Stimulated activated CD4-positive, alpha-beta T cell treated with anti-CD3 and anti-CD28 coated beads, Interleukin-4, amount 100 ng/mL, for 24 hours (primary cell): ENCODE measurements around the gene RAD51B.
"Not testable (repeated sequence)": the region's sequence is repeated elsewhere in the genome, so short reads cannot be mapped to it uniquely, and the experiment has no call there.

ENCODE experiments used
- DNase-seq: peaks from one replicate; pipeline ENCODE4 v3.0.0-alpha.2; 2020

The RAD51B gene

GRCh38 chr14:67951529-67952135 is 132.1 kb downstream of the RAD51B start:
- DNase-seq = no peak

DNA sequence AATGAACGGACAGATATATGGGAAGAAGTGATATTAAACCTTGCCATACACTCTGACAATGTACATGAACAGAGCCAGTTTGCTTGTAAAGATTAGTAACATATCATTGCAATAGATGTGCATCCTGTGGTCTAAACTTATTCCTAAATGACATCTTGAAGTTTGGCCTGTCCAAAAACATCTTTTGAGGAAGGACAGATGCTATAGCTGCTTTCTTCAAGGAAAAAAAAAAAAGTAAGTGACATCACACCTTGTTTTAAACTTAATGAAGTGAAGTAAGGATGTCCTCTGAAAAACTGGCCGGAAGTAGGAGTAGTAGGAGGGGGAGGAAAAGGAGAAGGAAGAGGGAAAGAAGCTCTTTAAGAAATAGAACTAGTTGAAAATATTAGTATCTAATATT is 132.8 kb downstream of the RAD51B start:
- DNase-seq = no peak

DNA sequence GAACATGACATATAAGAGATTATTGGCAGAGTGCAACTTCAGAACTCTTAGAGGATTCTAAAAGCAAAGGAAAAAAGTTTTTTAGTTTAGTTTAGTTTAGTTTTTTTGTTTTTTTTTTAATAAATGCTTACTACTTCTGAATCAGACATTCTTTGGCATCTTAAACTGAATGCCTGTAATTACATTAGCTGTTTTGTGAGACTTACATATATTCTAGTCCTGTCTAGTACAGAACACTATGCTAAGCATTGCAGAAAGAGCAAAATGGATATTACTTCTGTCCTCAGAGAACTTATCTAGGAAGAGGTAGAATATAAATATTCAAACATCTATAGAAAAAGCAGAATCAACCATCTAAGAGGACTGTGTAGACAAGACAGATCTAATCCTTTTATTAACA is 133.2 kb downstream of the RAD51B start:
- DNase-seq = no peak

DNA sequence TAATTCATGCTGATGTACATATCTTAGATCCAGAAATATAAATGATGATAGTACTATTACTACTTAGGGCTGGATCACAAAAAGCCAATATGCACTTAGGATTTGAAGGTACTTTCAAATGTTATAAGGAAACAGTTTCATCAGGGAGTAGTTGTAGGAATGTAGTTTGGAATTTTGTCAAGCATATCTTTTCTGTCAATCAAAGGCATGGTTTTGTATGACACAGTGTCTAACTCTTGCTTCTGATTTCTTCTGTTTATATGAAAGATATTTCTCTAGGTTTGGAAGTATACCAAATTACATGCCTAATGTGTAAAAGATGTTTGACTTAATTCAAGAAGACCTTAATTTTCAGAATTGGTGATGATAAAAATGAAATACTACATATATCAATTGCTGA is 135.7 kb downstream of the RAD51B start:
- no peak for DNase-seq

DNA sequence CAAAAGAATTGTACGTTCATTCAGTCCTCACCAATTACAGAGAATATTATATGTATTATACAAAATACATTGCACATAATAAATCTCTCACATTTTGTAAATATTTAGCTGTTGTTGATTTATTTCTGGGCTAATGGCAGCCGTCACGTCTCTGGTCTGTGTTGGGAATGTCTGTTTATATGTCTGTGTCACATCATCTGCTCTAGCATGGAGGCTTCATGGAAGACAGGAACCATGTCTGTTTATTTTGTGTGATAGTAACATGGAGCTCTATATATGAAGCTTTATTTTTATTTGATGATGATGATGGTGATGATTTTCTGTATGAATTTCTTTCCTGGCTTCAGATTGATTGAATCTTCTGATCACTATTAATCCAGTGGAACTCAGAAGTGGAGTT is 138.4 kb downstream of the RAD51B start:
- DNase-seq = no peak

DNA sequence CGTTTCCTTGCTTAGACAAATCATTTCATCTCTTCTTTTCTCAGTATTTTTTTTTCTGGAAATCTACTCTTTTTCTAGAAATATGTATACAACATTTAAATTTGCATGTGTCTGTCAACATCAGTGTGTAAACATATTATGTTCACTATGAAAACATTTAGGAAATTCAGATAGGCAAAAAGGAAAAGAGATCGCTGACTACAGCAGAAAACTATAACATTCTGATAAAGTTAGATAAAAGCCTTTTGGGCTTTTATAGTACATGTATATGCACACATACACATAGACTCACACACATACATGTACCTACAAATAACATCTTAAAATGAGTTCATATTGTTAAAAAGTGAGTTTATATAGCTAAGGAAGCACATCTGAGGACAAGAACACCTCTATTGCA is 142.1 kb downstream of the RAD51B start:
- DNase-seq = no peak

DNA sequence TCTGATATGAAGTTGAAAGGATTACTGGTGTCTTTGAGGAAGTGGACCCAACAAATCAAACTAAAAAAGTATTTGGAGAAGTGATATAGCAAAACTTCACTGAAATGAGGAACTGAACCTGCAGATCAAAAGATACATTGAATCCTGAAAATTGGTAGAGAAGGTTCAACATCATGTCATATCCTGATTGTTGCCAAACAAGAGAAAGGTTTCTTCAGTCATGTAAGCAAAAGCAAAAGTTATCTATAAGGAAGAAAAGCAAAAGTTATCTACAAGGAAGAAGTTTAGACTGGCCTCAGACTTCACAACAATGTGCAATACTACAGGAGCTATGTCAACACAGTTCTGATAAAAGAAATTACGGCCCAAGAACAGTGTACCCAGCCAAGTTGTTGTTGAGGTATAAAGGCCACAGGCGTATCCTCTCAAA is 142.7 kb downstream of the RAD51B start:
- DNase-seq = no peak

- DNase-seq = no peak
These were observed 144.0 kb downstream of the RAD51B start for GRCh38 chr14:67963545-67963944.

DNA sequence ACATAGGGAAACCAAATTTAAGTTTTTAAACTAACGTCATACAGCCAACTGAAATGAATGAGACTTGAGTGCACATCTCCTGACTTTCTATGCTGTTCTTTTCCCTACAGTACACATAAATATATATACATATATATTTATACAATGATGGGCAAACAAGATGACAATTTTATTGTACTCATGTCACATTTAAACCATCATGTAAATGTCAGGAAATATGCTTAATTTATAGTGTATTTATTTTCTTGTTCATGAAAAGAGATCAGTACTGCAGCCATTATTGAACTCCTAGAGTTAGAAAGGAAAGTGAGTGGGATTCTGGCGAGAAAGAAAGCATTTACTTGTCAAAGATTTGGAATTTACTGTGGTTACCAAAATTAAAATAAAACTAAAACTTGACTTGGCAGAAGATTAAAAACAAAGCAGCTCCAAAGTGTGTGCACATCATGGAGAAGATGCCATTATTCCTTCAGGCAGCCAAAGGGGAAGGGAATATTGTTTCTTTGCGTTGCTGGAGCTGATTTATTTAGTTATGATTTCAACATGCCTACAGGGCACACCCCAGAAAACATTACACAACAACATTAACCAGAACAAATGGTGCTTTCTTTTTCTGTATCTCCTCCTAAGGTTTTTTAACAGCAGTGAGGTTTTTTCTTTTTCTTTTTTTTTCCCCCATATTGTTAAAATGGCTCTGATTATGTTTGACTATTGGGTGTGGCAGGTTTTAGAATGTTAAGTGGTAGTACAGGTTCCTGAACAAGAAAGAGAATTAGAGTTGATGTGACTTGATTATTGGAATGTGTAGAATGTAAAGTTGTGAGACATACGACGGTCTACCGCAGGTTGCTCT is 144.6 kb downstream of the RAD51B start:
- no peak for DNase-seq

- DNase-seq = no peak
These were observed 146.1 kb downstream of the RAD51B start for GRCh38 chr14:67965696-67966095.

DNA sequence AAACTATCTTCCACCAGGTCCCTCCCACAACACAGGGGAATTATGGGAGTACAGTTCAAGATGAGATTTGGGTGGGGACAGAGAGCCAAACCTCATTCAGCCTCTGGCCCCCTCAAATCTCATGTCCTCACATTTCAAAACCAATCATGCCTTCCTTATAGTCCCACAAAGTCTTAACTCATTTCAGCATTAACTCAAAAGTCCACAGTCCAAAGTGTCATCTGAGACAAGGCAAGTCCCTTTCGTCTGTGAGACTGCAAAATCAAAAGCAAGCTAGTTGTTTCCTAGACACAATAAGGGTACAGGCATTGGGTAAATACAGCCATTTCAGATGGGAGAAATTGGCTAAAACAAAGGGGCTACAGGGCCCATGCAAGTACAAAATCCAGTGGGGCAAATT is 147.6 kb downstream of the RAD51B start:
- no peak for DNase-seq

DNA sequence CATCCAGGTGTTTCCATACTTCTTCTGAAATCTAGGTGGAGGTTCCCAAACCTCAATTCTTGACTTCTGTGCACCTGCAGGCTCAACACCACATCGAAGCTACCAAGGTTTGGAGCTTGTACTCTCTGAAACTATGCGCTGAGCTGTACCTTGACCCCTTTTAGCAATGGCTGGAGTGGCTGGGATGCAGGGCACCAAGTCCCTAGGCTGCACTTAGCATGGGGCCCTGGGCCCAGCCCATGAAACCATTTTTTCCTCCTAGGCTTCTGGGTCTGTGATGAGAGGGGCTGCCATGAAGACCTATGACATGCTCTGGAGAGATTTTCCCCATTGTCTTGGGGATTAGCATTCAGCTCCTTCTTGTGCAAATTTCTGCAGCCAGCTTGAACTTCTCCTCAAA is 148.4 kb downstream of the RAD51B start:
- not testable (repeated sequence) for DNase-seq

DNA sequence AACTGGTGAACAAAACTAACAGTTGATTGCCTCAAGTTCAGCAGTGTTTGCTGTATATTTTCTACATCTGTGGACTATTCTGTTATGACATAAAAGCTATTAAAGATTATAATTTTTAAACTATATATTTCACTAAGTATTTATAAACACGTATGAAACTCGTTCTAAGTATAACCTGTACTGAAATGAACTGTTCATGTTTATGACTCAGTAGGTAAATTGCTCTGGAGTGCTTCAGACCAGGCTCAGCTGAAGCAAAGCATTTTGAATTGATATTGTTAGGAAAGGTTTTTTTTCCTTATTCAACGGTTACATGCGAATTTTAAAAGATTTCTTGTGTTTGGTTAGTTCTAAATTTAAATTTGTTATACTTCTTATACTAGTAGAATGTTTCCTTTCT is 151.3 kb downstream of the RAD51B start:
- DNase-seq = no peak

DNA sequence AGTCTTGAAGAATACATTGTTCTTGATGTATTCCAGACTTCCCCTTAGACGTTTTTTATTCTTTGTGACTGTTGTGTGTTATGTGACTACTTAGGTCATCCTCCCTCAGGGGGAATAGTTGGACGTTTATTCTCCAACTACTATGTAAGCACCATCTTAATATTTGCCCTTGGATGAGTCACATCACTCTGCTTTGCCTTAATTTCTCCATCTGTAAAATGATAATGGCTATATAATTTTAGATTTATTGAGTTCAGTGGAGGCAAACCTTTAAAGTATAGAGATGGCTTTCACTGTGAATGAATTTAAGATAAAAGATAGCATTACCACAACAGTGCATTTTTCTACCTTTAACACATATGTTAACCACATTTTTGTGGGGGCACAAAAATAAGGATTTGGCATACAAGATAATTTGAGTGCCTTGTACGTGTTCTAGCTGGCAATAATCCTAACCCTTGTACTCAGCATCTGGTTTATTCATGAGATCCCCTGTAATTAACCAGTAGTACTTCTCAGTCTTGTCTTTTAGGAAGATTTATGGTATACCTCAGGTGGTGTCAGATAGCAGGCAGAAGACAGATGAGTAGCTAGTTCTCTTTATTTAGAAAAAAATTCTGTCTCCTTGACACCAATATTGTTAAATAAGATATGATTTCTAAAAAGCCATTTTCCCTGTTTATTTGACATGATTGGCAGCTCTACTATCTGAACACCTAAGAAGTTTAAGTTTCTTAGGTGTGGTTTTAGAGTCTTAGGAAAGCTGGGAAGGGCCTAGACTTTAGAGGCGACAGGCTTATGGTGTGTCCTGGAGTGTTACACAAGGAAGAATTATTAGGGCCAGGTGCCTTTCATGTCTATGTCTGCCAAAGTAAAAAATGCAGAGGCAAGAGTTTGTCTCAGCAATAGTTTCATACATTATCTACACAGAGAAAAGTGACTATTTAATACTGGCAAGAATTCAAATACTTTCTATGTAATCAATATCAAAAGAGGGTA is 152.3 kb downstream of the RAD51B start:
- DNase-seq = no peak

- no peak for DNase-seq
These were observed 153.9 kb downstream of the RAD51B start for GRCh38 chr14:67973436-67973835.

- DNase-seq = no peak
These were observed 155.9 kb downstream of the RAD51B start for GRCh38 chr14:67975470-67975869.

DNA sequence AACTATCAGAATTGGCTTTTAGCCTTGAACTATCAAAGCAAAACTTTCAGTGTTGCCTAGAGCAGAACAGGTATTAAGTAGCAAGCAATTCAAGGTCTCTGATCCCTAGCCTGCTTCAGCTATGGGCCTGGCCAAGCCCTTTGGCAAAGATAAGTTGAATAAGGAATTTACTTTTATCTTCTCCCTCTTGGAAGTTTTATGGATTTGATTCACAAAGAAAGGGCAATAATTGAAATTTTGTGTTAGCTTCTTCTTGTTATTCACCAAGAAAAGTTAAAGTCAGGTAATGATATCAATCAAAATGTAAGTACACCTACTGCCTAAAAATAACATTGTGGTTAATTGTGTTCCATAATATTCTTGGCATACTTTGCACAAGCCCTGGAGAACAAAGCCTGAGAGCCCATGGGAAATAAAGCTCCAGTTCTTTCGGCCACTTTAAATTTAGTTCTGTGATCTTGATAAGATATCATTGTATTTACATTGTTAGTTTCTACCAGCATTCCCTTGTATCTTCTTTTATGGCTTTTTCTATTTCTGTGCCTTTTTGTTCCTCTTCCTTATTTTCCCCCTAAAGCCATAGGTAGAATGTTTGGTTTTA is 158.0 kb downstream of the RAD51B start:
- DNase-seq = no peak

GRCh38 chr14:67978749-67979148 is 159.2 kb downstream of the RAD51B start:
- DNase-seq = no peak

DNA sequence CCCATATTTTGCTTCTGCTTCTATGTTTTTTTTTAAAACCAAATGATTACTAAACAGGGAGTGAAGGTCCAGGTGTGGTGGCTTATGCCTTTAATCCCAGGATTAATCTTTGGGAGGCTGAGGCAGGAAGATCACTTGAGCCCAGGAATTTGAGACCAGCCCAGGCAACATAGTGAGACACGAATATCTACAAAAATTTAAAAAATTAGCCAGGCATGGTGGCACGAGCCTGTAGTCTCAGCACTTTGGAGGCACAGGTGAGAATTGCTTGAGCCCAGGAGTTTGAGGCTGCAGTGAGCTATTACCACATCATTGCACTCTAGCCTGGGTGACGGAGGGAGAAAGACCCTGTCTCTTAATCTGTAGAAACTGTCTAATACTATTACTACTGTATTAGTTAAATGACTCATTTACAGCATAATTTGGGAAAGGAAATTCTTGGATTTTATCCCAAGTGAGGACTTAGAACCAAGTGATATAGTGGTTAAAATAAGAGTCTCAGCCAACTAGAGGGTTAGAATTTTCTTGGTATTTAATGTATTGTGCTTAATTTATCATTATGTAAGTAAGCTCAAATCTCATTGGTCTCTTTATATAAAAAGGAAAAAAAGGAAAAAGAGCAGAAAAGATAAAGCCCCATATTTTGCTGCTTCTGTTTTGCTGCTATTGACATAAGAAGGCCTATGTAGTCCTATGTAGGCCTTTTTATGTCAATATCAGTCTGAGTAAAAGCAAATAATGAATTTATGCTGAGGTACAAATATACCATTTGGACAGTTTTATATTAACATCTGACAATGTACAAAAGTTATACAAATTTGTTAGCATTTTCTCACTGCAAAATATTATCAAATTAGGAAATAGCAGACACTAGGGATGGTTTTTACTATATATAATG is 163.4 kb downstream of the RAD51B start:
- no peak for DNase-seq

DNA sequence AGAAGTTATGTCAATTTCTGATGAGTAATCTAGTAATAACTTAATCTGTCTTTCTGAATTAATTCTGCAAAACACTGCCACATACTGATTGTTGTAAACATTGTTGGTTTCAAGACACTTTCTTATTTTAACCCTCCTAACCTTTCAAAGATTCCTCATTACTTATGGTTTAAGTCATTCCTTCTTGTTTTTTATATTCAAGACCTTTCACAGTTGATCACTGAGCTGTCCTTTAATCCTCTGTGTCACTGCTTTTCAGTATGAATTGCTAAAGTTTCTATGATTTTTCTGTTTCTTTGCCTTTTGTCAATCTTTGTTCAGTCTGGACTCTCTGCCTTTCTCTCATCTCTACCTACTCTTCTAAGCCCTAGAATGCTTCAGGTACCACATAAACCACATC is 164.7 kb downstream of the RAD51B start:
- no peak for DNase-seq

- DNase-seq = no peak
These were observed 166.7 kb downstream of the RAD51B start for GRCh38 chr14:67986131-67986841.
